Bone marrow (tissue), 2 donors: ENCODE data around the gene NCAPG2.

Experiments used
- DNase-seq, 2 donors: peaks; one replicate each; lab custom pipeline; 2025; lab: John Stamatoyannopoulos, UW

The NCAPG2 gene

DNA sequence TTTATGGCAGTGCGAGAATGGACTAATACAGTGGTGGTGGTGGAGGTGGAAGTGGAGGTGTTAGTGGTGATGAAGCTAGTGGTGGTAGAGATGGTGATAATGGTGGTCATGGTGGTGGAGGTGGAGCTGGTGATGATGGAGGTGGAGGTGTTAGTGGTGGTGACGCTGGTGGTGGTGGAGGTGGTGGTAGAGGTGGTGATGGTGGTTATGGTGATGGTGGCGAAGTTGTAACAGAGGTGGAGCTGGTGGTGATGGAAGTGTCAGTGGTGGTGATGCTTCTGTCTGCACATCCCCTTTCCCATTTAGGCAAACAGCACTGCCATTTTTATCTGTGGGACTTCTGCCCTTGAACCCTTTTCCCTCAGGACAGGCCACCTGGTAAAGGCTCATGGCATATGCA, 109.5 kb downstream of the NCAPG2 start:
- no peak for DNase-seq

GRCh38 chr7:158592541-158592940, 112.1 kb downstream of the NCAPG2 start:
- DNase-seq, result no peak

GRCh38 chr7:158591944-158592343, 112.7 kb downstream of the NCAPG2 start:
- DNase-seq, result no peak

DNA sequence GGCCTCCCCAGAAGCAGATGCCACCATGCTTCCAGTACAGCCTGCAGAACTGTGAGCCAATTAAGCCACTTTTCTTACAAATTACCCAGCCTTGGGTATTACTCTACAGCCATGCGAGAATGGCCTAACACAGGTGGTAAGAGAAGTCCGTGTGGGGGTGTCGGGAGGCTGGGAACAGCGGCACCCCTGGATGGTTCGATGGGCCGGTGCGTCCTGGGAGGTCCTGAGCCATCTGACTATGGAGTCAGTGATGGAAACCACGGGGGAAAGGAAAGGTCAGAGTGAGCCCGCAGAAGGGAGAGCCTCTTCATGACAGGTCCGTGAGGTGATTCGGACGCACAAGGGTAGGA, 114.4 kb downstream of the NCAPG2 start:
- no peak for DNase-seq

DNA sequence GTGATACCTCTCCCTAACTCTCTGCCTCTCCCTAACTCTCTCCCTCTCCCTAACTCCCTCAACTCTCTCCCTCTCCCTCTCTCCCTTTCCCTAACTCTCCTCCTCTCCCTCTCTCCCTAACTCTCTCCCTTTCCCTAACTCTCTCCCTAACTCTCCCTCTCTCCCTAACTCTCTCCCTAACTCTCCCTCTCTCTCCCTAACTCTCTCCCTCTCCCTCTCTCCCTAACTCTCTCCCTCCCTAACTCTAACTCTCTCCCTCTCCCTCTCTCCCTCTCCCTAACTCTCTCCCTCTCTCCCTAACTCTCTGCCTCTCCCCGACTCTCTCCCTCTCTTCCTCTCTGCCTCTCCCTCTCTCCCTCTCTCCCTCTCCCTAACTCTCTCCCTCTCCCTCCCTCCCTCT, 115.0 kb downstream of the NCAPG2 start:
- DNase-seq, result no peak

GRCh38 chr7:158588878-158589442, 115.6 kb downstream of the NCAPG2 start:
- DNase-seq, result no peak

- no peak for DNase-seq
Observed at GRCh38 chr7:158588085-158588877, 116.3 kb downstream of the NCAPG2 start.

- DNase-seq, result peak in 1 of 2 donors; percentile 18
Observed at GRCh38 chr7:158587162-158588084, 117.2 kb downstream of the NCAPG2 start, which contains the start of gene PTPRN2. TSS of gene PTPRN2 (minus strand) at chr7:158587823.

DNA sequence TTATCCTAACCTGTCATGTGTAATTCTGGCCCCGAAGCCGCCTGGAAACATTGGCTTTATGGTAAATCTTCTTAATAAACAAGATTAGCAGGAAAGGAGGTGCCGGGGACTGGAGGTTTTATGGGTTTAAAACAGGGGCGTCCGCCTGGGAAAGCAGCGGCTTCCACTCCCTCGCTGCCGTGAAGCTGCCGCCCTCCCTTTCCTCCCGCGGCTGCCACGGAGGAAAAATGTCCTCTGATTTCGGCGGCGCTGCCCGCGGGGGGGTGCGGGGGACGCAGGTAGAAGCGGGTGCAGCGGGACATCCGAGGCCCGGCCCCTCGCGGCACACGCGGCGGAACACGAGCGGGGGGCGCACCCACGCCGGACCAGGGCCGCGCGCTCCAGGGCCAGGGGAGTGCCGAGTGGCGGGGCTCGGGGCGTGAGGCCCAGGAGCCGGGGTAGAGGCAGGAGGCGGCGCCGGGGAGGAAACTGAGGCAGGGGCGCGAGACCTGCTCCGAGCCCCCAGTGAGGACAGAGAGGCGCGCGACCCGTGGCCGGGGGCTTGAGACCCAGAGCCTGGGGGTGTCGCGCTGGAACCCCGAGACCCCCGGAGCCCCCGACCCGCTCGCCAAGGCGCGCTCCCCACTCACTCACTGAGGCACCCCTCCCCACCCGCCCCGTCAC, 118.0 kb downstream of the NCAPG2 start:
- no peak for DNase-seq

DNA sequence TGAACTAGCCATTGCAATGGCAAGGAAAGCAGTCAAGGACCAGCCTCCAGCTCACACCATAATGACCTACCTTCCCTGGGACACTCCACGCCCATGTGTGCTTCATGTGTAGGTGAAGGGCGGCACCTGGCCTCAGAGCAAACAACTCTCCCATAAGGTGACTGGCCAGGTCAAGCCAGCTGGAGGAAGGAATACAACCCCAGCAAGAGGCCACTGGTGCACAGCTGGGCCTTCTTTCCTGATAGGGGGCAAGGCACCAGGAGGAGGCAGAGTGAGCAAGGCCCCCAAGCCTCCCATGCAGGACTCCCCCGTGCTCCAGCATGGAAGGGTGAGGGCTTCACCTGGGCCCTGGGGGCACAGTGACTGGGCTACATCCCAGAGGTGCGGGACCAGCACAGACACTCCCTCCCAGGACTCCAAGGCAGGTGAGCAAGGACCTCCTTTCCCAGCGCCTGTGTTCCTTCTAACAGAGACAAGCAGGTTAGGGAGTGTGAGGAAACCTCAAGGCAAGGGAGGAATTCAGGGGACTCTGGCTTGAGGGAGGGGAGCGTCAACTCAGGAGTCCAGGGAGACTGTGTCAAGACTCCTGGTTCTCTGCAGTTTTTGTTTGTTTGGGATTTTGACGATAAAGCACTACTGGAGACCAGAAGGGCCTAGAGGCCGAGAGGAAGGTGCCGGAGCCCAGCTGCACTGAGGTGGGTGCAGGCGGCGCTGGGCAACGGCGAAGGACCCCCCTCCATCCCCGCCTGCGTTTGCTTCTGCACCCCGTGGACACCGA, 118.7 kb downstream of the NCAPG2 start:
- no peak for DNase-seq

- no peak for DNase-seq
Observed at GRCh38 chr7:158584407-158584806, 120.2 kb downstream of the NCAPG2 start.

GRCh38 chr7:158583810-158584209, 120.8 kb downstream of the NCAPG2 start:
- no peak for DNase-seq

- DNase-seq, result no peak
Observed at GRCh38 chr7:158583143-158583542, 121.5 kb downstream of the NCAPG2 start.

DNA sequence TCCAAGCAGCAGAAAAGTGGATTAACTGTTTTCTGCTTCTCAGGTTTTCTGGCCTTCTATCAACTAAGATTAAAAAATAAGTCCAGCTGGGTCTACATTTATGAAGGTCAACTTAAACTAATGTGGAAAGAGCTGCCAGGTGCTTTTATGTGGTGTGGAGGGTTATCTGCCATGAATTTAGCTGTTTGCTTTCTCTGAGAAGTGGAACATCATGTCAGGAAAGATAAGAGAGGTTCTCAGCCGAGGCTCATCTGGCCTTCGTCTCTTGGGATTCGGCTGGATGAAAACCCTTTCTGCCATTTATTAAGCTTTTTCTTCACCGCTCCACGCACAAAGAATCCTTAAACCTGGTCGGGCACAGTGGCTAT, 122.5 kb downstream of the NCAPG2 start:
- no peak for DNase-seq

- DNase-seq, result no peak
Observed at GRCh38 chr7:158581440-158582088, 123.0 kb downstream of the NCAPG2 start.
